HG02840 (cell line): ENCODE measurements around the gene PLEKHG1.
A peak's percentile ranks its signal among the peaks of the same experiment; 100 is the strongest.

Experiments
- ATAC-seq: cut with Tn5 transposase; IDR thresholded peaks from one replicate; pipeline ENCODE4 v1.9.1; 2021; ENCODE audit warnings: mild to moderate bottlenecking, moderate library complexity, moderate number of reproducible peaks; ENCODE audit not compliant: unreplicated experiment, low FRiP score

PLEKHG1 gene

DNA sequence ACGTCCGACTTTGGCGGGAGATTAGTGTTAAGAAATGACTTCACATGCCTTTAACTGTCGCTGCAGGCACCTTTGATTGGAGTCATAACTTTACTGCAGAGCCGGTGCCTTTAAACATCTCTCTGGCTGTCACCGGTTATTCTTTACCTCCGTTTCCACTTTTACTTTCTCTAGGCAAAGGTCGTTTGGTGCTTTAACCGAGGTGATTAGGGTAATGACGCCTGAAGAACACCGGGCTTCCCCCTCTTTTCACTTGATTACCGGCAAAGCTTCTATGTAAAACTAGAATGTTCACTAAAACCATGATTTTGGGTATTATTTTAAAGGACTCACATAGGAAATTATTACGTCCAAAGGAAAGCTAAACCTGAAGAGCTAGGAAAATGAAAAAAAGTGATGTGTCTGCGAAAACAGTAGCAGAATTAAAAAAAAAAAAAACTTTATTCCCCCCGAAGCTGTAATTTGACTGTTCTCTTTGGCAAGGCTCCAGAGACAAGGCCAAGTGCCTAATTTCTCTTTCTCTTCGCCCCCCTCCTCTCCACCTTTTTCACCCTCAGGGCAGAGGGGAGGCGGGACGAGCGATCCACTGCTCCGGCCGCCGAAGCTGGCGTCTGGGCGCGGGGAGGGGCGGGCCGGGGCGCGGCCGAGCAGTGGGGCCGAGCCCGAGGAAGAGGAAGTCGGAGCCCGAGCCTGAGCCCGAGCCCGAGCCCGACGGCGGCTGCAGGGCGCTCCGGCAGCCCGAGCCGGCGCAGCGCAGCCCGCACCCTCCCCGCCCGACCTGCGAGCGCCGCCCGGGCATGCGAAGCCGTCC is at the start of gene PLEKHG1:
PLEKHG1 (plus strand) TSS at position 687 of the 811 bp plus-strand sequence. CDS start 133,797 bp downstream, outside the sequence.
- peak; percentile 53 for ATAC-seq

DNA sequence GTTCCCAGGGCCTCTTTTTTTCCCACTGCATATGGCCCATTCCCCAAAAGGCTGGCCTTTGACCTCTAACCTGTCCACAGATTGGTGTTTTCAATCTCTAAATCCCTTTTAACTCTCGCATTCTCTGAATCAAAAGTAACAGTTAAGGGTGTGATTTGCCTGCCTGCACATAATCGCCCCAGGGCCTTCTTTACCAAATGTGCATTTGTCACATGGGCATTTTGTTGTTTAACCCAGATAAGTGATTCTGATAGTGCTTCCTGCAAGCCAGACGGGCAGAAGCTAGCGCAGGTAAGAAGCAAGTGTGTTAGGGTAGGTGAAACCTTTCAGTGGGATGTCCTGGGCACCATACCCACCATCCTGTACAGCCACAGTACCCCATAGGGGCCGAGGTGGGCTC is 49.4 kb upstream of the PLEKHG1 start:
- no peak for ATAC-seq

DNA sequence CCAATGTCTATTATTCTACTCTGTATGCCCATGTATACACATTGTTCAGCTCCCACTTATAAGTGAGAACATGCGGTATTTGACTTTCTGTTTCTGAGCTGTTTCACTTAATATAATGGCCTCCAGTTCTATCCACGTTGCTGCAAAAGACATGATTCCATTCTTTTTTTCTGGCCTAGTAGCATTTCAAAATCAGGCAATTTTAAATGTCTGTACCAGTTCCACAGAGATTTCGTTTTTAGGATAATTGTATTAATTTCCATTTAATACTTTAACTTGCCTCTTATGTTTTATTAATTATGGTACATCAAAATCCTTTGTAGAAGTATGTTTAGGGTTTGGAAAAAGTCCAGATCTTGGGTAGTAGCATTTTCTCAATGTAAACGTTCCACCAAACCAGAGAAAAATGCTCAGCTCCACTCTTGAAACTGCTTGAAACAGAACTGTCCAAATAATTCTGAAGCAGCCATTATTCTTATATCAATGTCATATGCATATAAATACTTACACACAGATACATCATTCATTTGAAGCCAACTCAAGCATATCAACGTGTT is 42.6 kb upstream of the PLEKHG1 start:
- no peak for ATAC-seq

DNA sequence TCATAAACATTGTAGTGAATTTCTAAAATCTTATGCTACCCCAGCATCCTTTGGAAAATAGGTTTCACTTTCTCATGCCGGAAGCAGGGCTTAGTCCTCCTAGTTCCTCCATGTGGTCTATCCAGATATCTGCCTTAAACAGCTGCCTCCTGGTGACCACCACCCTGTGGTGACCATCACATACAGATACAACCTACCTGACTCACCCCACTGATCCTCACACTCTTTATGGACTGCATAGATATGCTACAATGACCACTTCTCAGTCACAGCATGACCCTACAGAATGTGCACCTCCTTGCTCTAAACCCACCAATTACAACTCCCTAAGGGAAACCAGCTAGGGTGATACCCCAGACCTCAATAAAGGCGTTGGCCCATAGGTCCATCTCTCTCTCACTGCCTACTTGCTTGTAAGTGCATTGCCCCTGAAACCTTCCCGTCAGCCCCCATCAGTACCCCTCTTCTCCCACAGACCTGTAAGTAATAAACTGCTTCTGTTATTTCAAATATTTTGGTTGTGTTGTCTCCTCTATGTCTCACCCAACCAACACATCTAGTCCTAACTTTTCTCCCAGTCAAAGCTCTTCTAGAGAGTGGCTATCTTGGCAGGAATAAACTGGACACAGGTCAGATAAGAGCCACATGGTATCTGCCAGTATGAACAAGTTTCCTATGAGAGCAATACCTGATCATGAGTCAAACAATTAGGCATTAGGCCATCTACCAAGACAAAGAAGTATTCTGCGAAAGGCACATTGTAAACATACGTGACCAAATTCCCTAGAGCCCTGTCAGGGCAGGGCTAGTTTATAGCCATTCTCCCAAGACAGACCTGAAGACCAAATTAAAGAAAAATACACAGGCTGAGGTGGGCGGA is 39.4 kb upstream of the PLEKHG1 start:
- no peak for ATAC-seq

DNA sequence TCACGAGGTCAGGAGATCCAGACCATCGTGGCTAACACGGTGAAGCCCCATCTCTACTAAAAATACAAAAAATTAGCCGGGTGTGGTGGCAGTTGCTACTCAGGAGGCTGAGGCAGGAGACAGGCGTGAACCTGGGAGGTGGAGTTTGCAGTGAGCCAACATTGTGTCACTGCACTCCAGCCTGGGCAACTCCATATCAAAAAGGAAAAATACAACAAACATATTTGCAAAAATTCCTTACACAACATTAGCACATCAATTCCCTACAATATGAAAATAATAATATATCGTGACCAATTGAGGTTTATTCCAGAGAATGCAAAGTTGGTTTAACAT is 38.8 kb upstream of the PLEKHG1 start:
- no peak for ATAC-seq

DNA sequence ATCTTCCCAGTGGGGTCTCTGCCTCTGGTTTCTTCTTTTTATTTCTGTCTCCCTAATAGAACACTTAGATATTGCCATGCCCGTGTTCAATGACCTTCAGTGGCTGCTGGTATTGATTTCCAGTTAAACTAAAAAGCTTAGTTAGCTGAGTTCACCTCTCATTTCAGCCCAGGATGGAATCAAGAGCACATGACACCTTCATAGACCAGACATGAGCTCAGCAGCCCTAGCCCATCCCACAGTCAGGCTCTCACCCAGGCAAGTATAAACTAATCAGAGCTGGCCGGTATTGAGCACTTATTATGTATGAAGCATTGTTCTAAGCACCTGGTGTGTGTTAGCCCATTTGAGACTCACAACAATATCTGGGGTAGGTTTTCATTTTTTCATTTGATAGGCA is 33.7 kb upstream of the PLEKHG1 start:
- ATAC-seq, result no peak

DNA sequence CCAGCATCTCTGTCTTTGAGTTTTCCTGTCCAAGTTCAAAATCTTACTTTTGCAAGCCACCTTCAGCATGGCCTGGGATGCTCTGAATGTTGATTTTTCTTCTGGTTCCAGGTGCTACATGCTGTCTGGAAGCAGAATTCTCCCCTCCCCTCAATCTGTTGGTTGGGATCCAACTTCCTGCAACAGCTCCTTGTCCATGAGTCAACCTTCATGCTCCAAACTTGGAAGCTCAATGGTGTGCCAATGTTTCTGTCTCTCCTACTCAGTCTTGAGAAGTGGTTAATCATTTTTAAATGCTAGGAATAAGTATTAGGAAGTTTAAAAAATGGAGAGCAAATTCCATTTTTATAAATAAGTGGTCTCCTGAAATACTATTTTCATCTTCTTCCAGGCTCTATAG is 33.2 kb upstream of the PLEKHG1 start:
- no peak for ATAC-seq

DNA sequence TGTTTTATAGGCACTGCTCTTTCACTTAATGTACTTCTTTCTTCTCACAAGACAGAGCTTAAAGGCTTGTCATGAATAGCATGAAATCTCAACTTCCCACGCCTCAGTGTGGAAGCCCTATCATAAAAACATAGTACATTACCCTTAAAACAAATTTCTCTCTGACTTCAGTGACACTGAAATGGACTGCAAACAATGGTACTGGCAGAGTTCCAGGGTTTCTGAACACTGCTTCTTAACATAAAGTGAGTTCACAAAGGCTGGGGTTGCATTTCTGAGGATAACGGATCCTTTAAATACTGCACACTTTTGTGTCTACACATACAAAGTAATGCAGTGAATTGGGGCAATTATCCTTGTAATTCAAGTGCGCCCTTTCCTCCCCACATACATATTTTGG is 32.3 kb upstream of the PLEKHG1 start:
- no peak for ATAC-seq

DNA sequence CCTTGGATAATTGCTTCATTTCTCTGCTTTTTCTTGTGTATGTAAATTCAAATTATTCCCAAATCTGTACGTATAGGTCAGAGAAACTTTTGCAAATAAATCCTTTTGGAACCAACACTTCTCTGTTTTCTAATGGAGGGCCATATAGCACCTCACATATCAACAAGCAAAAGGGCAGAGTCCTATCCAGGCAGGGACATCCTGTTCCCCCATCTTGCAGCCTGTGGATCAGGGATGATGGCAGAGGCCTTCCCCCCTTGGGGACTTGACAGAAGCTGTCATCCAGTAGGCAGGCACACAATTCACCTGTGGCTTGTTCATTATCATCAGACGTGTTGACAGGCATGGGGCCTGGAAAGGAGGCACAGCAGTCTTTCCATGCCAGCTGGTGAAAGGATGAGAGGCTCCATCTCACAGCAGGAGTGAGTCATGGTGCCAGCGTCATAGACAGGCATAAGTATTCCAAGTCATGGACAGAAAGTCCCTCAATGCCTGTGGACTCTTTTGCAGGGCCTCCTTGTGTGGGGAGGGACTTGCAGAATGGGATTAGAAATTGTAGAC is 31.8 kb upstream of the PLEKHG1 start:
- no peak for ATAC-seq

DNA sequence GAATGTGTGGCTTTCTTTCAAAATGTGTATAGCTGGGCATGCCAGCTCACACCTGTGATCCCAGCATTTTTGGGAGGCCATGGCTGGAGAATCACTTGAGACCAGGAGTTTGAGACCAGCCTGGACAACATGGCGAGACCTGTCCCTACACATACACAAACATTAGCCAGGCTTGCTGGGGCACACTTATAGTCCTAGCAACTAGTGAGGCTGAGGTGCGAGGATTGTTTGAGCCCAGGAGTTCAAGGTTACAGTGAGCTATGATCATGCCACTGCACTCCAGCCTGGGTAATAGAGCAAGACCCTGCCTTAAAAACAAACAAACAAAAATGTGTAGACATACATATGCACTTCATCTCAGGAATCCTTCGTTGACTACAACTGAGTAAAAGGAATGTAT is 31.1 kb upstream of the PLEKHG1 start:
- no peak for ATAC-seq

DNA sequence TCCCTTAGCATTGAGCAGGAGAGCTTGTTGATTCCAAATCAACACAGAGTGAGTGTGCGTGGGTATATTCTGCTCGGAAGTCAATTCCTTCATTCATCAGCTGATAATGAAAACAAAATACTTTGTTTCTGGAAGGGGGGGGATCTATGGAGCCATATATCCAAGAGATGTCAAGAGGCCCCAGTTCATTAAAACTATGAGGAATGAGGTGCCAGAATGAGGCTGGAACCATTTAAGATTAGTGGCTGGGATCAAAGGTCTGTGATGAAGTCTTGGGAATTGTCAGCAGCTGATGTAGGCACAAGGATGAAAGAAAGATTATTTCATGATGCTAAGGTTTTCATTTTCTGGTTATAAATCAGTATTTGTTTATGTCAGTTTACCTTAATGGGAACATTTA is 30.5 kb upstream of the PLEKHG1 start:
- ATAC-seq, result no peak

DNA sequence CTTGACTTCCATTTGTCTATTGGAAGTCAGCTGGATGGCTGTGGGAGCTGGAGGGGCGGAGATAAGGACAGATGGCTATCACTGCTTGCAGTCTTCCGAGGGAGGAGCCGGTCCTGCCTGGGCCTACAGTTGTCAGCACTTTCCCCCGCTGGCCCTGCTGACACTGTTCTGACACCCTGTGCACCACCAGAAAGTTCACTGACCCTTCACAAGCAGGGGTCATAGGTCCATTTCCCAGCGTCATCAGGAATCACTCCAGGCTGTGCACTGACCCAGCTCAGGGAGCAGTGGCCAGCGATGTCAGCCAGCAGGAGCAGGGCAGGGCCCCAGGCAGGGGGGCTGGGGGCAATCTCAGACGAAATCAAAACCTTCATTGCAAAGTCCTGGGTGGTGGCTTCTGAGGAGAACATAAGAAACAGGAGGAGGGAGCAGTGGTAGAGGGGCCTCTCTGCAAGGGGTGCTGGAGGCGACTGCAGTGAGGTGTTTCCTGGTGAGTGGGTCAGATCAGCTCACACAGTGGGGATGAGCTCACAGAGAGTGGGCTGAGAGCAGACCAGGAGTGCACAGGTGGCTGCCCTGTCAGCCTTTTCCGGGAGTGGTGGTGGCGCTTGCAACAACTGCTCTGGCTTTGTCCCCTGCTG is 26.5 kb upstream of the PLEKHG1 start:
- ATAC-seq, result no peak

DNA sequence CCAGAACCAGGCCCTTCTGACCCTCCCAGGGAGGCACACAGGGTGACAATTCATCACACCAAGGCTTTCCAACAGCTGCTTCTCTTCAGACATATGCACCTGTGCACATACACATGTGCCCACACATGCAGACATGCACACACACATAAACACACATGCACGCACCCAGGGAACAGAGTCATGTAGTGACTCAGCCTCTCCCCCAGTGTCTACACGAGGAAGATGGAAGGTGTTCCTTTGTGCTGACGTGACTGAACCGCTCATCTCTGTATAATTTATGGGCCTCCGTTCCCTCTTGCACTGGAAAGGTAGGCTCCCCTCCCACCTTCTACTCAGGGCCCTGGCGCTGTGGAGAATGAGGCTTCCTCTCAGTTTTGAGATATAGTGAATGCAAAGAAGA is 23.8 kb upstream of the PLEKHG1 start:
- ATAC-seq, result no peak

DNA sequence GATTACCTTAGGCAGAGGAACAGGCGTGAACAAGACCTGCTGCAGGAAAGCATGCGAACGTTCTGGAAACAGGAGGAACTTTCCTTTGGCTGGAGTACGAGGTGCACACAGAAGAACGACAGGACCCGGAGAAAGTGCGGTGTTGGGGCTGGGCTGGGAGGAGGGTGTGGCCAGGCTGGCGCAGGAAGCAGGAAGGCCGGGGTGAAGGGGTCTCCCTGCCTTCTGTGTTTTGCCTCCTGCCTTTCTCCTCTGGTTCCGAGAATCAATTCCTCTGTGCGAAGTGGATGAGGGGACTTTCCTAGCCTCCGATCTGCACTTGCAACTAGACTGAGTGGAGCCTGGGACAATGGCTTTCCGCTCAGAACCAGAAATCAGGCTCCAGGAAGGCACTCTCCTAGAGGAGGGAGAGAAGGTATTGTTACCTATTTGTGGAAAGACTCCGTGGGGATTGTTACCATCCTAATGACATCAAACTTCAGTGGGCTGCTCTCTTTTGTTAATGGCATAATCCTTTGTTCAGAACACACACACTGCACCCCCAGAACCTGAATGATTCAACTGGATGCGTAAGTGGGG is 22.9 kb upstream of the PLEKHG1 start:
- ATAC-seq, result no peak

DNA sequence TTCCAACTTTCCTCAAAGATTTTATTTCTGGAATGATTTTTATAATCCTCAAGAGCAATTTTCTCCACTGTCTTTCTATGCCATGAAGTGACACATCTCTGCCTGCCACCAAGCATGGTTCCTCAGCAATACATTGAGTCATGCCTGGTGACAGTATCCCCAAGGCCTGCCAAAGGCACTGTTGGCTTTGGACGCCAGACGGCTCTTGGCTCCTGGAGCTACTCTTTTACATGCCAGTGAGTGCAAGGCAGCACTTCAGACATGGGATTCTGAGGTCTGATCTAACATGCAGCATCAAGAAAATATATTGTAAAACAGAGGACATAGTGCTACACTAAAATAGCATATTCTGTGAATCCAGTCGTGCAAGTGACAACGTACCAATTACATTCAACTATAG is 20.1 kb upstream of the PLEKHG1 start:
- no peak for ATAC-seq

DNA sequence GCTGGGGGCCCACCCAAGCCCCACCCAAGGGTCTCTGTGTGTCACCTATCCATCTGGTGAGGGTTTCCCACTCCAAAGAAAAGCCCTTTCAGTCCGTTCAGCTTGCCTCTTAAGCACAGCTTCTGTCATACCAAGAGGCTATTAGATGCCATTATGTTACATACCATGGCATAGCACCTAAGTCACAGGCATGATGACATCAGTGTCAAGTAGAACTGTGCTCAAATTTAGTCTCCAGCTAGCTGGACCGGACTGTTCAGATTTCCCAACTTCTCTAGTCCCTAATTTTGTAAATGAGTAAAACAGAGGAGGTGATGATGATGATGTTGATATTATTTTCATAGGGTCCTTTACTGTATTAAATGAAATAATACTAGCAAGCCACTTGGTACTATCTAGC is 19.2 kb upstream of the PLEKHG1 start:
- no peak for ATAC-seq

DNA sequence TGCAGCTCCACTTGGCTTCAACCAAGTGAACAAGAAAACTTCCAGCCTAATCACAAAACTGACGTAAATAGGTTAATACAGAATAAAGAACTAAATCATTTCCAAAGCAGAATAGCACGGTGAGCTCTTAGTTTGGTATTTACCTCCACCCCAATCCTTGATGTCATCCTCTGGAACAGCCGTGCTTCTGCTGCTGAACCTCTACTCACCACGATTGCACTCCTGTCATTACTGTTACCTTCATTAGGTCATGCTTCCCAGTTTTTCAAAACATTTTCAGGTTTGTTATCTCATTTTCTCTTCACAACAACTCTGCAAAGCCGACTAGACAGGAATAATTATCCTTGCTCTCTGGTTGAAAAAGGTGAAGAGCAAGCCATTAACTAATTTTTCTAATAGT is 15.6 kb upstream of the PLEKHG1 start:
- no peak for ATAC-seq

DNA sequence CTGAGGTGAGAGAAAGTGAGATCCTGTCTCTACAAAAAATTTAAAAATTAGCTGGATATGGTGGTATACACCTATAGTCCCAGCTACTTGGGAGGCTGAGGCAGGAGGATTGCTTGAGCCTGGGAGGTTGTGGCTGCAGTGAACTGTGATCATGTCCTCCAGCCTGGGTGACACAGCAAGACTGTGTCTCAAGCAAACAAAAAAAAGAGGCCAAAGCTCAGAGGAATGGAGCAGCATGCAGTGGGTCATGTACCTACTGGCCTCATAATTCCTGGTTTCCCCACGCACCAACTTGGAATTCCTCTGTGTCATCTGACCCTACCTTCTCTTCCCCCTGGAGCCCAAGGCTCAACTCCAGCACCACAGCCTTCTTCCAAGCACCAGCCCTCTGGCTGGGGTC is 15.1 kb upstream of the PLEKHG1 start:
- no peak for ATAC-seq

DNA sequence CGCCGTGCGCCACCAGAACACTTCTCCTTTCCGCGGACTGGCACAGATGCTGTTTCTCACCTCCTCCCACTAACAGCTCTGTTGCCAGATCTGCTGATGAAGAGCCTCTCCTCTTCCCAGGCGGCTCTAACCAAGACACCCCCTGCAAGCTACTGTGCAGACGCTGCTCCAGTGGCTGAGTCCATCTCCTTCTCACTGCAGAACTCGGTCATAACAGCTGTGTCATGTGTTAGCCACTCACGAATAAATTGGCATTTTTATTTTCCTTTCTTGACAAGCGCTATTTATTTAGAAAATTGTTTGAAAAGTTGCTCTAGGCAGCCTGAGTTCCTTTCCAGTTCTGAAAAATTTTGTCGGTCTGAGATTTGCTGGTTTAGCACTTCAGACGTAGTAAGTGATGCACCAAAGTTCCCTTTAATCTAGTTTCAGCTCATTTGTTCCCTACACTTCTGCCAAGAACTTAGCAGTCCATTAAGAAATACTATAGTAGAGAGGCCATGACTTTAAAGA is 12.8 kb upstream of the PLEKHG1 start:
- no peak for ATAC-seq

DNA sequence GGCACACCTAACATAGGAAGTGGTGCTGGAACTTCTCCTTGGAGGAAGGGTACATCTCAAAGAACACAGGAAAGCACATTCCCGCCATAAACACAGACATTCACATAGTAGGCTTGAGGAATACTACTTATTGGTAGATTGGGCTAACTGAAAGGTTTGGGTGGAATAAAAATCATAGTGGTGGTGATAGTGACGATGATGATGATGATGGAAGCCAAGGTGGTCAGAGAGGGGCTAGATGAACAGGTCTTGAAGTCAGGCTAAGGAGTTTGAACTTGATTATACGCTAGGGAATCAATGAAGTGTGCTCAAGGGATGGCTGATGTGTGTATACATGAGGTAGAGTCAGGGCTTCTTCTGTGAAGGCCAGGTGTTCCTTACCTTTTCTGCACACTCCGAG is 12.0 kb upstream of the PLEKHG1 start:
- no peak for ATAC-seq
